GM18526 (cell line): ENCODE results near the gene NUBPL.

Source experiments
- POLR2A ChIP-seq: IDR thresholded peaks from 3 replicates; pipeline ENCODE4 v1.6.1; 2011; ENCODE audit not compliant: insufficient read length; ENCODE audit errors: extremely low read depth

Gene NUBPL

GRCh38 chr14:31898838-31899528 is 337.8 kb downstream of the NUBPL start:
- TF ChIP-seq POLR2A, result no peak

GRCh38 chr14:31902002-31902401 is 340.8 kb downstream of the NUBPL start:
- no peak for TF ChIP-seq POLR2A

GRCh38 chr14:31902945-31903646 is 341.9 kb downstream of the NUBPL start:
- no peak for TF ChIP-seq POLR2A

GRCh38 chr14:31909977-31910376 is 348.8 kb downstream of the NUBPL start:
- TF ChIP-seq POLR2A, result no peak
